Epithelial cell of esophagus (primary cell): ENCODE measurements around the gene SPZ1.
A peak's percentile ranks its signal among the peaks of the same experiment; 100 is the strongest.
"Not testable (repeated sequence)": the region's sequence is repeated elsewhere in the genome, so short reads cannot be mapped to it uniquely, and the experiment has no call there.

Source experiments
- DNase-seq: peaks from one replicate; pipeline ENCODE4 v3.0.0; 2010; ENCODE audit warnings: low read depth
- H3K4me3 ChIP-seq: 2 replicates; pipeline ENCODE4 v1.5.1; 2011; ENCODE audit warnings: mild to moderate bottlenecking, low read length, control low read depth
- CTCF ChIP-seq: IDR thresholded peaks from 2 replicates; pipeline ENCODE4 v1.5.1; 2011; ENCODE audit warnings: low read depth, mild to moderate bottlenecking, low read length, control low read depth, inconsistent platforms; ENCODE audit not compliant: insufficient read depth; ENCODE audit errors: missing control alignments

SPZ1 gene

GRCh38 chr5:80337379-80337778 is 17.6 kb downstream of the SPZ1 start:
- H3K4me3 ChIP-seq = no peak overlapping the region
- TF ChIP-seq CTCF = no peak
- no peak for DNase-seq

GRCh38 chr5:80339116-80339515 is 19.3 kb downstream of the SPZ1 start:
- DNase-seq = no peak
- no peak for TF ChIP-seq CTCF
- H3K4me3 ChIP-seq = no peak overlapping the region

- no peak for DNase-seq
- H3K4me3 ChIP-seq = no peak overlapping the region
- no peak for TF ChIP-seq CTCF
Measured at GRCh38 chr5:80341016-80341775, 21.4 kb downstream of the SPZ1 start.

- TF ChIP-seq CTCF = no peak
- no peak for DNase-seq
- H3K4me3 ChIP-seq = no peak overlapping the region
Measured at GRCh38 chr5:80343067-80343466, 23.3 kb downstream of the SPZ1 start.

- DNase-seq = peak; percentile 58
- no peak overlapping the region for H3K4me3 ChIP-seq
- peak; percentile 69 for TF ChIP-seq CTCF
Measured at GRCh38 chr5:80346055-80346454, 26.3 kb downstream of the SPZ1 start.

GRCh38 chr5:80348171-80348570 is 28.4 kb downstream of the SPZ1 start:
- DNase-seq = no peak
- H3K4me3 ChIP-seq = no peak overlapping the region
- no peak for TF ChIP-seq CTCF

- not testable (repeated sequence) for H3K4me3 ChIP-seq, DNase-seq
Measured at GRCh38 chr5:80351019-80351418, 31.2 kb downstream of the SPZ1 start.
